NCI-H510A treated with DMSO at 0.1 percent for 48 hours (cell line): Measurements from ENCODE around the gene RELCH.
A peak's percentile ranks its signal among the peaks of the same experiment; 100 is the strongest.
"Not testable (repeated sequence)": the region's sequence is repeated elsewhere in the genome, so short reads cannot be mapped to it uniquely, and the experiment has no call there.

ENCODE experiments used
- DNase-seq: peaks from one replicate; lab custom pipeline; 2025; lab: John Stamatoyannopoulos, UW

The RELCH gene

GRCh38 chr18:62186774-62187542 lies at the start of gene RELCH, which contains the start of gene PIGN:
RELCH (plus strand) TSS chr18:62187255; CDS start chr18:62187506, 251 bp downstream.
PIGN (minus strand) TSS chr18:62187056; CDS start chr18:62161353, 25,703 bp downstream.
- peak; percentile 99 for DNase-seq

GRCh38 chr18:62138461-62139235 lies 48.4 kb upstream of the RELCH start:
- DNase-seq: no peak

GRCh38 chr18:62140259-62140658 lies 46.8 kb upstream of the RELCH start:
- DNase-seq: no peak

DNA sequence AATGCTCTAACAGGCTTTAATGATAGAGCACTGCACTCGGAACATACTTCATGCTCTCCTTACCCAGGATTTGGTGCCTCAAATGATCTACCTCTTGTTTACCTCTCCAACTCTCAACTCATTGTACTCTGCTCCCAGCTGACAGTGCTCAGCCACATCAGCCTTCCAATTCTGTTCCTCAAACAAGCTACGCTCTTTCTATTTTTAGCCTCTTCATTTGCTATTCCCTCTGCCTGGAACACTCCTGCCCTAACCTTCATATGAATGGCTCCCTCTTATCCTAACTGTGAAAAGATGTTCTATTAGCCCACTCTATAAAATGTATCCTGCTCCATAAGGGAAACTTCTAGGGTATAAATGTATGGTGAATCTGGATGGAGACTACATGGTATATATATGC lies 42.7 kb upstream of the RELCH start:
- peak; percentile 19 for DNase-seq

- DNase-seq: no peak
Observed at GRCh38 chr18:62151068-62151771, 35.8 kb upstream of the RELCH start.

- no peak for DNase-seq
Observed at GRCh38 chr18:62152844-62153243, 34.2 kb upstream of the RELCH start.

DNA sequence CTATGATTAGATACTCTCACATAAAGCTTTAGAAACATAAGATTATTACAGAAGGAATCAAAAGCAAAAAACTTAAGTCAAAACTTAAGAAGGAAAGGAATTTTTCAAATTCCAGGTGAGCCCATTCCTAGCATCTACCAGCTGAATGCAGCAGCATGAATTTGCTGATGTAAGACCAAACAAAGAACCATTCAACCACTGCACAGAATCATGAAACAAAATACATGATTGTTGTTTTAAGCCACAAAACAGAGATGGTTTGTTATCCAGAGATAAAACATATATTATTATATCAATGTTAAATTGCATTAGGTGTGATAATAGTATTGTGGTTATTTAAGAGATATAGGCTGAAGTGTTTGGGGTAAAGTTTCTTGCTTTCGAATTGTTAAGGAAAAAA lies 29.2 kb upstream of the RELCH start:
- no peak for DNase-seq

- DNase-seq: no peak
Observed at GRCh38 chr18:62164310-62164709, 22.7 kb upstream of the RELCH start.

GRCh38 chr18:62164855-62165487 lies 22.1 kb upstream of the RELCH start:
- DNase-seq: no peak

DNA sequence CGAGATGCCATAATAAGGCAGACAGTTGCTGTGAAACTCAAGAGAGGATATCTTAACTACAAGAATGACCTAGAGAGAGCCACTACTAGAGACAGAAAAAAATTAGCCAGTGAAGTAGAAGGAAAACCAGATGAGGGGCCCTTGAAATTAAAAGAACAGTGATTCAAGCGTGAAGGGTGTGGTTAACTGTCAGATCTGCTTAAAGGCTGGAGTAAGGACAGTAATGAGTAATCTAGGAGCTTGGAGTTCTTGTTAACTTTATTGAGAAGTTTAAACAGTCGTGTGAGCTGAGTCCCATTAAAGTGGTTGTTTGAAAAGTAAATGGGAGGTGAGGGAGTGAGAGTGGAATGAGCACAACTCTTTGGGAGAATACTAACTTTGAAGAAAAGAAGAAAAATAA lies 21.5 kb upstream of the RELCH start:
- no peak for DNase-seq

GRCh38 chr18:62166524-62166923 lies 20.5 kb upstream of the RELCH start:
- DNase-seq: not testable (repeated sequence)

DNA sequence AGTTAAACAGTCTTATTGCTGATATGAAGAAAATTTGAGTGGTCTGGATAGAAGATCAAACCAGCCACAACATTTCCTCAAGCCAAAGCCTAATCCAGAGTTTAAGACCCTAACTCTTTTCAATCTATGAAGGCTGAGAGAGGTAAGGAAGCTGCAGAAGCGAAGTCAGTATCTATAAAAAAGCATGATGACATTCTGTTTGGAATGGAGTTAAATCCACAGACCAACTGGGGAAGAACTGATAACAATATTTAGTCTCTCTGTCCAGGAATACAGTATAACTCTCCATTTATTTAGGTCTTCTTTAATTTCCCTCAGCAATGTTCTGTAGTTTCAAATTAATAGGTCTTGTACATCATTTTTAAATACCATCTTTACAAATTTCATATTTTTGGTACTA lies 16.2 kb upstream of the RELCH start:
- no peak for DNase-seq

GRCh38 chr18:62172298-62172697 lies 14.8 kb upstream of the RELCH start:
- no peak for DNase-seq

DNA sequence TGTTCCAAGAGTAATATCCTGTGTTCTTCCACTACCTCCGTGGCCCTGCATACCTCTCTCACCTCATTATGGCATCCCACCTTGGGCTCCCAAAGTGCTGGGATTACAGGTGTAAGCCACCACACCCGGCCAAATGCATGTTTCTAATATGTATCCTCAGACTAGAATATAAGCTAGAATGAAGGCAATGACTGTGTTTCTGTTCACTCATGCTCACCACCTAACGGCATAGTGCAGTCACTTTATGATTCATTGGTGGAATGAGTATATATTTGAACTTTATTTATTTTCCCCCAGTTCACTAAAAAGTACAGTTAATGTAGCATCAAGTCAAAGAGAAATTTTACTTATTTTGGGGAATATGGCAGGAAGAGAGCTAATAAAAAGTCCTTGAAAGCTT lies 11.5 kb upstream of the RELCH start:
- no peak for DNase-seq

DNA sequence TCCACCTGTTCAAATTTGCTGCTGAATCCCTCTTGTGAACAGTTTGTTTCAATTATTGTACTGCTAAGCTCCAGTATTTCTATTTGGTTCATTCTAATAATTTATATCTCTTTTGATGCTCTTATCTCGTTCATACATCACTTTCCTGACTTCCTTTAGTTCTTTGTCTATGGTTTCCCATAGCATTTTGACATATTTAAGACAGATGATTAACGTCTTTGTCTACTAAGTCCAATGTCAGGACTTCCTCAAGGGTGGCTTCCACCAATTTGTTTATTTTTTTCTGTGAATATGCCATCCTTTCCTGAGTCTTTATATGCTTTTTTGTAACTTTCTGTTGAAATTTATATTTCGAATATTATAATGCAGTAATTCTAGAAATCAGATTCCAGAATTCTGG lies 9.8 kb upstream of the RELCH start:
- DNase-seq: no peak

DNA sequence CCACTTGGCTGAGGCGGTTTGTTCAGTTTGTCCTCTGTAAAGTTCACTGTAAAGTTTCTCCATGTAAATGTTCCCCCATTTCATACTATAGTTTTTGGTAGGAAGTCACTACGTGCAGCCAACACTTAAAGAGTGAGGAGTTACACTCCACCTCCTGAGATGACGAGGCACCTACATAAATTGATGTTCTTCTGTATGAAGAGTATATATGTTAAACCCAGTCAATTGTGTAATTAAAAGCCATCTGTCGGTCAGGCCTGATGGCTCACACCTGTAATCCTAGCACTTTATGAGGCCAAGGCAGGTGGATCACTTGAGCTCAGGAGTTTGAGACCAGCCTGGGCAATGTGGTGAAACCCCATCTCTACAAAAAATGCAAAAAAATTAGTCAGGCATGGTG lies 7.8 kb upstream of the RELCH start:
- peak; percentile 67 for DNase-seq

- no peak for DNase-seq
Observed at GRCh38 chr18:62182220-62182619, 4.8 kb upstream of the RELCH start.

DNA sequence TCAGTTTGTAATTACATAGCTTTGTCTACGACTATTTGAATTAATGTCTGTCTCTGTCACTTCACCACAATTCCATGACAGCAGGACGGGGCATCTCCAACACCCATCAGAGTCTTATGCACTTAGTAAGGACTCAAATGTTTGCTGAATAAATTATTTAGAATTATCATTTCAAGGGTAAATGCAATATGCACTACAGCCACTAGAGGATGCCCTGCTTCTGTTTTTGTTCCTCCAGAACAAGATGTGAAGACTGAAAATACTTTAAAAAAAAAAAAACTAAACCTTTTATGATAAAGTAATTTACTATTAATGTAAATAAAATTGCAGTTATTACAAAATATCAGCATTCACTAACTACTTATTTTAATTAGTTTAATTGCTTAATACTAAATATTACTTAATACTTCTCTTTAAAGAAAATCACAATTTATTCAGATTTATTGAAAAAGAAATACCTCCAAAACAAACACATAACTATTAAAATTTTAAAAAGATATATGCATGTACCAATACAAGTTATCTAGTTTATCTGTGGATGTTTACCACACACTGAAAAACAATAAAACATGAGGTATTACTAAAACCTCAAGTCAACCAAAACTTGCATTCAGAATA lies 3.4 kb upstream of the RELCH start:
- peak; percentile 75 for DNase-seq

- peak; percentile 86 for DNase-seq
Observed at GRCh38 chr18:62186499-62186773, 619 bp upstream of the RELCH start.

- DNase-seq: peak; percentile 53
Observed at GRCh38 chr18:62187543-62188510, 772 bp downstream of the RELCH start.

DNA sequence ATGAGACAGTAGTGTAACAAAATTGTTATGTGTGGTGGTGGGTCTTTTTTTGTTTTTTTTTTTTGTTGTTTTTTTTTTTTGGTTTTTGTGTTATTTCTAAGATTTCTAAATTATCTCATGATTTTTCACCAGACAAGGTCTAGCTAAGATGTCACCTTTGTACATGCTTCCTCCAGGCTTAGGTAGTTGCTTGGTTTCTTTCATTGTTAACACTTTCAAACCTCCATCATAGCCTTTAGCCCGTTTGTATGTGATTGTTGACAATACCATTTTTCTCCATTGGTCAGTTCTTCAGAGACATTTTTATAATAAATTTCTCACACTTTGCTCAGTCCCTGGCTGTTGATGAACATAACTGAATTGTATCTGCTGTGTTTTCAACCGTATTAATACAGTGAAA lies 2.2 kb downstream of the RELCH start:
- DNase-seq: no peak
